ENCODE data around the gene TM7SF2.

TM7SF2 gene

GRCh38 chr11:65067446-65067845 is 44.2 kb upstream of the TM7SF2 start:
- no peaks in the 10 kb centered on the region for H3K27me3 ChIP-seq (replicated peaks in 2 of 5; ENCODE audit: control insufficient read depth in 4 of 5, insufficient read depth in 5 of 5, low read length in 4 of 5)
- no peaks in the 10 kb centered on the region for H3K36me3 ChIP-seq (ENCODE audit: control insufficient read depth in 4 of 4, insufficient read depth in 4 of 4, low read length in 3 of 4)
- no peak overlapping the region for H3K27ac ChIP-seq (ENCODE audit: insufficient read depth in 1 of 2, low read depth in 1 of 2, low read length in 2 of 2, poor library complexity in 1 of 2, severe bottlenecking in 2 of 2)
- H3K4me1 ChIP-seq (ENCODE audit: control extremely low read depth in 1 of 4, control insufficient read depth in 4 of 4, insufficient read depth in 4 of 4, low read length in 3 of 4), result peaks cover 0 to under 1% (median 0%) of the 10 kb centered on the region in 4 experiments
- no peak overlapping the region for H3K4me3 ChIP-seq (ENCODE audit: control insufficient read depth in 1 of 7, extremely low read depth in 1 of 7, insufficient read depth in 4 of 7, low read depth in 2 of 7, low read length in 6 of 7)
- POLR2A ChIA-PET, result no interaction called here
- 96% methylated on average over 3 of the region's 10 CpGs for WGBS (ENCODE audit: insufficient coverage)
- DNase-seq, result no peak
- CTCF ChIA-PET, result interaction anchor here (2.9 kb wide), 1 partner anchor 10 kb away, joined by 7 read pairs; no protein-coding TSS in a partner anchor
- H3K9me3 ChIP-seq (ENCODE audit: control extremely low read depth in 1 of 5, control insufficient read depth in 4 of 5, insufficient read depth in 2 of 5, low read depth in 1 of 5, low read length in 4 of 5), result no peaks in the 10 kb centered on the region

- Histone ChIP-seq H3K4me1 (ENCODE audit: control extremely low read depth in 1 of 4, control insufficient read depth in 4 of 4, insufficient read depth in 4 of 4, low read length in 3 of 4) (no peaks in the 10 kb centered on the region), H3K27me3 (replicated peaks in 2 of 5; ENCODE audit: control insufficient read depth in 4 of 5, insufficient read depth in 5 of 5, low read length in 4 of 5) (no peaks in the 10 kb centered on the region), H3K4me3 (ENCODE audit: control insufficient read depth in 1 of 7, extremely low read depth in 1 of 7, insufficient read depth in 4 of 7, low read depth in 2 of 7, low read length in 6 of 7) (no peak overlapping the region), H3K9me3 (ENCODE audit: control extremely low read depth in 1 of 5, control insufficient read depth in 4 of 5, insufficient read depth in 2 of 5, low read depth in 1 of 5, low read length in 4 of 5) (no peaks in the 10 kb centered on the region), H3K27ac (ENCODE audit: insufficient read depth in 1 of 2, low read depth in 1 of 2, low read length in 2 of 2, poor library complexity in 1 of 2, severe bottlenecking in 2 of 2) (no peak overlapping the region), H3K36me3 (ENCODE audit: control insufficient read depth in 4 of 4, insufficient read depth in 4 of 4, low read length in 3 of 4) (no peaks in the 10 kb centered on the region)
- DNase-seq, result peak in 2 of 3 donors; percentile 75 to 76
- POLR2A ChIA-PET, result interaction anchor here (1.0 to 1.3 kb wide), 2 partner anchors 12 to 55 kb away, joined by 3 to 4 read pairs; no protein-coding TSS in a partner anchor
- CTCF ChIA-PET, result interaction anchor here (1.0 to 2.0 kb wide), 7 partner anchors 9 to 55 kb away, joined by 3 to 5 read pairs (median 4); partner anchors contain the start of gene ARL2
- 19% methylated on average over 6 of the region's 9 CpGs for WGBS (ENCODE audit: insufficient coverage)
Observed at GRCh38 chr11:65069217-65069616, 42.5 kb upstream of the TM7SF2 start.

- Histone ChIP-seq H3K27me3 (replicated peaks in 2 of 5; ENCODE audit: control insufficient read depth in 4 of 5, insufficient read depth in 5 of 5, low read length in 4 of 5) (no peaks in the 10 kb centered on the region), H3K4me3 (ENCODE audit: control insufficient read depth in 1 of 7, extremely low read depth in 1 of 7, insufficient read depth in 4 of 7, low read depth in 2 of 7, low read length in 6 of 7) (no peak overlapping the region), H3K9me3 (ENCODE audit: control extremely low read depth in 1 of 5, control insufficient read depth in 4 of 5, insufficient read depth in 2 of 5, low read depth in 1 of 5, low read length in 4 of 5) (no peaks in the 10 kb centered on the region), H3K36me3 (ENCODE audit: control insufficient read depth in 4 of 4, insufficient read depth in 4 of 4, low read length in 3 of 4) (peaks cover 0 to 13% (median 4%) of the 10 kb centered on the region in 4 experiments), H3K27ac (ENCODE audit: insufficient read depth in 1 of 2, low read depth in 1 of 2, low read length in 2 of 2, poor library complexity in 1 of 2, severe bottlenecking in 2 of 2) (no peak overlapping the region), H3K4me1 (ENCODE audit: control extremely low read depth in 1 of 4, control insufficient read depth in 4 of 4, insufficient read depth in 4 of 4, low read length in 3 of 4) (no peaks in the 10 kb centered on the region)
- ChIA-PET POLR2A (interaction anchor here (0.8 kb wide), 1 partner anchor 62 kb away, joined by 3 read pairs; no protein-coding TSS in a partner anchor), CTCF (interaction anchor here (0.6 to 1.5 kb wide), 5 partner anchors 10 to 229 kb away, joined by 3 read pairs; partner anchors contain the start of gene NAALADL1)
- no peak for DNase-seq
- 80% methylated on average over 4 of the region's 4 CpGs for WGBS (ENCODE audit: insufficient coverage)
Observed at GRCh38 chr11:65071907-65072630, 39.6 kb upstream of the TM7SF2 start.

- Histone ChIP-seq H3K27me3 (replicated peaks in 2 of 5; ENCODE audit: control insufficient read depth in 4 of 5, insufficient read depth in 5 of 5, low read length in 4 of 5) (no peaks in the 10 kb centered on the region), H3K27ac (ENCODE audit: insufficient read depth in 1 of 2, low read depth in 1 of 2, low read length in 2 of 2, poor library complexity in 1 of 2, severe bottlenecking in 2 of 2) (no peak overlapping the region), H3K36me3 (ENCODE audit: control insufficient read depth in 4 of 4, insufficient read depth in 4 of 4, low read length in 3 of 4) (peaks cover 0 to 19% (median 5%) of the 10 kb centered on the region in 4 experiments), H3K4me3 (ENCODE audit: control insufficient read depth in 1 of 7, extremely low read depth in 1 of 7, insufficient read depth in 4 of 7, low read depth in 2 of 7, low read length in 6 of 7) (no peak overlapping the region), H3K4me1 (ENCODE audit: control extremely low read depth in 1 of 4, control insufficient read depth in 4 of 4, insufficient read depth in 4 of 4, low read length in 3 of 4) (no peaks in the 10 kb centered on the region), H3K9me3 (ENCODE audit: control extremely low read depth in 1 of 5, control insufficient read depth in 4 of 5, insufficient read depth in 2 of 5, low read depth in 1 of 5, low read length in 4 of 5) (no peaks in the 10 kb centered on the region)
- CTCF ChIA-PET, result interaction anchor here (0.6 to 1.5 kb wide), 4 partner anchors 10 to 229 kb away, joined by 3 read pairs; partner anchors contain the start of gene NAALADL1
- no peak for DNase-seq
- WGBS (ENCODE audit: insufficient coverage), result 100% methylated on average over 1 of the region's 1 CpG
- POLR2A ChIA-PET, result interaction anchor here (0.8 kb wide), 1 partner anchor 61 kb away, joined by 3 read pairs; no protein-coding TSS in a partner anchor
Observed at GRCh38 chr11:65072631-65072966, 39.1 kb upstream of the TM7SF2 start.

- POLR2A ChIA-PET, result no interaction called here
- peak in 2 of 3 donors; percentile 29 to 37 for DNase-seq
- 91% methylated on average over 3 of the region's 4 CpGs for WGBS (ENCODE audit: insufficient coverage)
- CTCF ChIA-PET, result interaction anchor here (0.8 to 2.4 kb wide), 10 partner anchors 8 to 105 kb away, joined by 3 to 7 read pairs (median 4); partner anchors contain the start of genes ARL2, CAPN1, SAC3D1 and SNX15
- H3K27ac ChIP-seq (ENCODE audit: insufficient read depth in 1 of 2, low read depth in 1 of 2, low read length in 2 of 2, poor library complexity in 1 of 2, severe bottlenecking in 2 of 2), result no peak overlapping the region
- peaks cover 0 to 50% (median 18%) of the 10 kb centered on the region in 4 experiments for H3K36me3 ChIP-seq (ENCODE audit: control insufficient read depth in 4 of 4, insufficient read depth in 4 of 4, low read length in 3 of 4)
- peaks cover 0 to 13% (median 2%) of the 10 kb centered on the region in 4 experiments for H3K4me1 ChIP-seq (ENCODE audit: control extremely low read depth in 1 of 4, control insufficient read depth in 4 of 4, insufficient read depth in 4 of 4, low read length in 3 of 4)
- H3K27me3 ChIP-seq (replicated peaks in 2 of 5; ENCODE audit: control insufficient read depth in 4 of 5, insufficient read depth in 5 of 5, low read length in 4 of 5), result no peaks in the 10 kb centered on the region
- H3K4me3 ChIP-seq (ENCODE audit: control insufficient read depth in 1 of 7, extremely low read depth in 1 of 7, insufficient read depth in 4 of 7, low read depth in 2 of 7, low read length in 6 of 7), result no peak overlapping the region
- H3K9me3 ChIP-seq (ENCODE audit: control extremely low read depth in 1 of 5, control insufficient read depth in 4 of 5, insufficient read depth in 2 of 5, low read depth in 1 of 5, low read length in 4 of 5), result no peaks in the 10 kb centered on the region
Observed at GRCh38 chr11:65077451-65077850, 34.2 kb upstream of the TM7SF2 start.

GRCh38 chr11:65078151-65078550 is 33.5 kb upstream of the TM7SF2 start:
- ChIA-PET CTCF (interaction anchor here (0.7 to 1.6 kb wide), 7 partner anchors 9 to 65 kb away, joined by 3 to 7 read pairs (median 4); partner anchors contain the start of genes ARL2 and SNX15), POLR2A (no interaction called here)
- Histone ChIP-seq H3K36me3 (ENCODE audit: control insufficient read depth in 4 of 4, insufficient read depth in 4 of 4, low read length in 3 of 4) (peaks cover 0 to 53% (median 18%) of the 10 kb centered on the region in 4 experiments), H3K27me3 (replicated peaks in 2 of 5; ENCODE audit: control insufficient read depth in 4 of 5, insufficient read depth in 5 of 5, low read length in 4 of 5) (no peaks in the 10 kb centered on the region), H3K9me3 (ENCODE audit: control extremely low read depth in 1 of 5, control insufficient read depth in 4 of 5, insufficient read depth in 2 of 5, low read depth in 1 of 5, low read length in 4 of 5) (no peaks in the 10 kb centered on the region), H3K4me1 (ENCODE audit: control extremely low read depth in 1 of 4, control insufficient read depth in 4 of 4, insufficient read depth in 4 of 4, low read length in 3 of 4) (peaks cover 3 to 20% (median 8%) of the 10 kb centered on the region in 4 experiments), H3K4me3 (ENCODE audit: control insufficient read depth in 1 of 7, extremely low read depth in 1 of 7, insufficient read depth in 4 of 7, low read depth in 2 of 7, low read length in 6 of 7) (no peak overlapping the region), H3K27ac (ENCODE audit: insufficient read depth in 1 of 2, low read depth in 1 of 2, low read length in 2 of 2, poor library complexity in 1 of 2, severe bottlenecking in 2 of 2) (peak overlapping the region; percentile 12 to 50)
- WGBS (ENCODE audit: insufficient coverage), result 67% methylated on average over 1 of the region's 3 CpGs
- DNase-seq, result peak; percentile 73 to 86 (median 78)

Measured in common myeloid progenitor, CD34-positive (primary cell).